ENCODE data around the gene GRIFIN.
A peak's percentile ranks its signal among the peaks of the same experiment; 100 is the strongest.

The GRIFIN gene

DNA sequence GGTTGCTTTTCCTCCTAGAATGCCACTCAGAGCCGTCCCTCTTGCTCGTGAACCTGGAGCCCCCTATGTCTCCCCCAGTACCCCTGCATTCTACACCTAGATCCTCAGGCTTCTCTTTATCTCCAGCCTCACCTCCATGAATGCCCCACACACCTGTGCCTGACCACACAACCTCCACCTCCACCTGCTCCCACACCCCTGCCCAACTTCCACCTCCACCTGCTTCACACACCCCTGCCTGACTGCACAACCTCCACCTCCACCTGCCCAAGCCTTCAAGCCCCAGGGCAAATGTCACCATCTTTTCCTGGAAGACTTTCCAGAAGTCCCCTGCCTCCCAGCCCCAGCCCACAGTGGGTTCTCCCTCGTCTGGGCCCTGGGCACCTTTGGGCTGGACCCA, 36.5 kb upstream of the GRIFIN start:
- DNase-seq (ENCODE audit: low read depth): no peak

- DNase-seq (ENCODE audit: low read depth): no peak
Measured at GRCh38 chr7:2512179-2512661, 36.0 kb upstream of the GRIFIN start.

GRCh38 chr7:2511769-2512168, 35.6 kb upstream of the GRIFIN start:
- no peak for DNase-seq (ENCODE audit: low read depth)

DNA sequence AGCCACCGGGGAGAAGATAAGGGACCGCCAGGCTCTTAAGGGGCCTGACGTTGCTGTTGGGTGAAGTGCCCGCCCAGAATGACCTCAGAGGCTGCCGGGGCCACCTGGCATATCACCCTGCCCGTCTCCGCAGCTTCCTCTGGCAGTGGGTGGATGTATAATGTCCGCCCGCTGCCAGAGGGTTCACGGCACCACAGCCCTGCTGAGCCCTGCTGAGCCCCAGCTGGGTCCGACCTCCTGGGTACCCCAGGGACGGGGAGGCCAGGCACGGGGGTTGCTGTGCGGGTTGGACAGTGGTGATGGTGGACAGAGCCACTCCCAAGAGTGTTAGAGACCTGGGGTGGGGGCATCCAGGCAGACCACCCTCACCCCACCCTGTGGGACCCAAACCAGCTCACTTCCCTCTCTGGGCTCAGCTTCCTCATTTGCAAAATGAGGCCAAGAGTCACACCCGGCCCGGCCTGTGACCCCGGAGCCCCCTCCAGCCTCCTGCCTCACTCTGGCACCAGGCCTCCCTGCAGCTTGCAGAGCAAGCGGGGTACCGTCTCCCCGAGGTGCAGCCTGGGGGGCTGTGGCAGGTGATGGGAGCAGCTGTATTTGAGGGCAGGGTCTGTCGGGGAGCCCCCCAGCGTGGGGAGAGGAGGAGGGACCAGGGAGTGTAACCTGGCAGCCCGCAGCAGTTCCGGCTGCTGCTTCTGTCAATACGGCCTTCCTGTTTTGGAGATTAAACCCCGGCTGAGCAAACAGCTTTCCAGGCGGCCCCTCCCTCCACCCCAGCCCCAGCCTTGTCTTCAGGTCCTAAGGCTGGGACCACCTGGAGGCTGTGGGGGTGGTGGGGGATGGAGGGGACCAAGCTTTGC, 34.9 kb upstream of the GRIFIN start:
- peak; percentile 51 for DNase-seq (ENCODE audit: low read depth)

DNA sequence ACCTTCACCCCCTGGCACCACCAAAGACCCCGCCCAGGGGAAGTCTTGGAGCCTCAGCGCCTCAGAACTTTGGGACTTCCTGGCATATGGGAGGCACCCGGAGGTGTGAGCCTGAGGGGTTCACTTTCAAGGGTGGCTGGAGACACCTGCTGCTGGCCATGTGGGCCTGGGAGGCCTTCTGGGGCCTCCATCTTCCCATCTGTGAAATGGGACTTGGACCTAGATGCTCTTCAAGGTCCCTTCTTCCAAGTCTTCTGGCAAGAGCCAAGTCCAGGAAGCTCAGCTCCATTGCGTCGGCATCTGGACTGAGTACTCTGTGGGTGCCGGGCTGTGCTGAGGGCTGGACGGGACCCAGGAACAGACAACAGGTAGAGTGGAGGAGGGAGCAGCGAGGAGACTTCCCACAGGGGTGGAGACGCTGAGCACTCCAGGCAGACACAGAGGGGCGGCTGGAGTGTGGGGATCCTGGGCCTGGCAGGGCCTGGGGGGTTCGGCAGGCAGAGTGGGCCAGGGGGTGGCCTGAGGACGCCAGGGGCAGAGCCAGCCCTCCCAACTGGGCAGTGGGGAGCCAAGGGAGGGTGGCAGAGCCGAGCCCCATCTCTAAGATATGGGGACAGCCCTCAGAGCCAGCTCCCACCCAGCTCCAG, 34.1 kb upstream of the GRIFIN start:
- no peak for DNase-seq (ENCODE audit: low read depth)

DNA sequence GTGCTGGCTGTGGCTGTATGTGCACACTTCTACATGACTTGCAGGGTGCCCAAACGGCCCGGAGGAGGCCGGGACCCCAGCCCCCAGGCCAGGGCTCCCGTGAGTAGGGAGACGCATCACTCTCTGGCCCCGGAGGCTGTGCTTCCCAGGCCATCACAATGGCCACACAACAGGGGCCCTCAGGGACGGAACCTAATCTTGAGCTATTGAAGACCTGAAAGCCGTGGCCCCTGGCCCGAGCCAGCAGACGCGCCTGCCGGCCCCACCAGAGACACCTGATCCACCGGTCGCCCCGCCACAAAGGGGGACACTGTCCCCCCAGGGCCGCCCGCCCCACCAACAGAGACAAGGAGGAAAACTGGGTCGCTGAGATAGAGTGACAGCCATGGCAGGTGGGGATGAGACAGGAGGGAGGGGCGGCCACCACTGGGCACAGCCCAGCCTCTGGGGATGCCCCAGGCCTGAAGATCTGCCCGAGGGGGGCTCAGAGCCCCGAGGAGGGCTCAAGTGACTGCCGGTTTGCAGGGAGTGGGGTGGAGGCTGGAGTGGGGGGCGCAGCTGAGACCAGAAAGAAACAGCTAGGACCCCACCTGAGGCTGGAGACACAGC, 33.2 kb upstream of the GRIFIN start:
- no peak for DNase-seq (ENCODE audit: low read depth)

GRCh38 chr7:2508327-2509215, 32.4 kb upstream of the GRIFIN start:
- DNase-seq (ENCODE audit: low read depth): peak; percentile 52

DNA sequence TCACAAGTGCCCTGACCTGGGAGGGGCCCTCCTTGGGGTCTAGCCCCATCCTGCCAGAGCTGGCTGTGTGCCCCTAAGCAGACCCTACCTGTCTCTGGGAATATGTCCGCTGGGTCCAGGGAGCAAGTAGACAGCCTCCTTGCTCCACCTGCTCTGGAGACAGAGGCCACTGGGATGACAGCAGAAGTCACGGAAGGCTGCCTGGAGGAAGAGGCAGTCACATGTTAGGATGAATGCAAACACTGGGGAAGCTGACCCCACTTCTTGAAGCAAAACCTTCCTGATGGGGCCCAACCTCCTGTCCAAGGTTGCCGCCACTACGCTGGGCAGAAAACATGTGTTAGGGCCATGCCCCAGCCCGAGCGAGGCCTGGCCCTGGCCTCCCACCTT, 31.7 kb upstream of the GRIFIN start:
- no peak for DNase-seq (ENCODE audit: low read depth)

DNA sequence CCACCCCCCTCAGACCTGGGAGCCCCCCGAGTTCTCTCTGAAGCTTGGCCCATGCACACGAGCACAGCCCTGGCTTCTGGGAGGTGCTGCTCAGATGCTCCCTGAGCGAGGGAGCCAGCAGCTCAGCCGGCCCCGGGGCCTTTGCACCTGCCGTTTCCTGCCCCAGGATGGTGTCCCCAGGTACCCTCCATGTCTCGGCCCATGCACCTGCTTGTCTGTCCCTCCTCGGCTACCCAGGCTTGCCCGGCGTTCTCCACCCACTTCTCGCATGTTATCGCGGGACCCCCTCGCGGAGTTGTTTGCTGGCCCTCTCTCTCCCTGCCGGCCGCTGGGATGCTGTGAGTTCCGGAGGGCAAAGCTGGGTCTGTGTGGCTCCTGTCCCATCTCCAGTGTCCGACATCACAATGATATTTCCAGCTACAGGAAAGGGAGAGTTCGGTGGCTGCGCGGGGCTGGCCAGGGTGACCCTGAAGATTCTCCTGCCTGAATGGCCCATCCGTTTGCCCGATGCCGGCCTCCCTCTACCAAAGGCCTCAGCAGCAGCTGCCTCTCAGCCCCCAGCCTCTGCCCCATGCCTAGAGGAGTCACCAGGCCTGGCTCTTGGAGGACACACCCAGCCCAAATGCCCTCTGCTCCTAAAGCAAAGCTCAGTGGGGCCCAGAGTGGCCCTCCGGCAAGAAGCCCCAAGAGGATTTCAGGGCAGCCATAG, 31.2 kb upstream of the GRIFIN start:
- no peak for DNase-seq (ENCODE audit: low read depth)

DNA sequence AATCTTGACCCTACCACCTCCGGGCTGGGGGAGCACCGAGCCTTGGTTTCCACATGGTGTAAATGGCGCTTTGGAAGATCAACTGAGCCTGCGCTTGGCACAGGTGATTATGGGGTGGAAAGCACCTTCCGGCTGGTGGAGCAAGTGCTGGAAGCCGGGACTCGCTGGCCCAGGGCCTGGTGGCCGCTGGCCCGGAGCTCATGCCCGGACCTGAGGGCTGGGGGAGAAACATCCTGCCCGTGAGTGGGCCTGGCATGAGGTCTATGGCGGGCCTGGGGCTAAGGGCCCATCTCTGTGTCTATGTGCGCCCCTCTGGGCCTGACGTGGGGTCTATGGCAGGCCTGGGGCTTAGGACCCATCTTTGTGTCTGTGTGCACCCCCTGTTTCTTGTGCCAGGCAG, 29.2 kb upstream of the GRIFIN start:
- no peak for DNase-seq (ENCODE audit: low read depth)

- DNase-seq (ENCODE audit: low read depth): no peak
Measured at GRCh38 chr7:2504889-2505375, 28.7 kb upstream of the GRIFIN start.

DNA sequence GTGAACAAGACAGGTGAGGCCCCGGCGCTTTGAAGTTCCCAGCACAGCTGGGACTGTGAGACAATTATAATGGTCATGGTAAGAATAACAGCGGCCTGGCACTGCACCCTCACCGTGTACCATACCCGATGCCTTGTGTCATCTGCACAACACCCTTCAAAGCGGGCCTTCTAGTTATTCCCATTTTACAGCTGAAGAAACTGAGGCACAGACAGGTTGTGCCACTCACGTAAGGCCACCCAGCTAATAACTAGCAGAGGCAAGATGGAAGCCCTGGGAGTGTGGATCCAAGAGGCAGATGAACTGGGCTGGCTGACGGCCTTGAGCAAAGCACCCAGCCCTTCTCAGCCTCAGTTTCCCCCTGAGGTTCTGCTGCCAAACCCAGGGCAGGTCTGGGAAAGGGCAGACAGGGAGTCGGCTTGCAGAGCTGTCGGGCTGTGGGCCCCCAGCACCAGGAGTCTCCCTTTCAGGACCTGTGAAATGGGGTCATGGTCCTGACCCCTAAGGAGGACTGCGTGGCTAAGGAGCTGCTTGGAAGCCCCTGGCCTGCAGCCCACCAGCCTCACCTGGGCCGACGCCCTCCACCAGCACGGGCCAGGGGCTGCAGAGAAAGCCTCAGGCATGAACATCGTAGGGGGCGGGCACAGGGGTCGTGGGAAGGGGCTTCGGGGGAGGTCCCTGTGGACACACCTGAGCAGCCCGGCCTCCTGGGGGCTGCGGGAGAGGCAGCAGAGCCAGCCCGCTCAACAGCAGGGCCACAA, 28.1 kb upstream of the GRIFIN start:
- DNase-seq (ENCODE audit: low read depth): no peak

DNA sequence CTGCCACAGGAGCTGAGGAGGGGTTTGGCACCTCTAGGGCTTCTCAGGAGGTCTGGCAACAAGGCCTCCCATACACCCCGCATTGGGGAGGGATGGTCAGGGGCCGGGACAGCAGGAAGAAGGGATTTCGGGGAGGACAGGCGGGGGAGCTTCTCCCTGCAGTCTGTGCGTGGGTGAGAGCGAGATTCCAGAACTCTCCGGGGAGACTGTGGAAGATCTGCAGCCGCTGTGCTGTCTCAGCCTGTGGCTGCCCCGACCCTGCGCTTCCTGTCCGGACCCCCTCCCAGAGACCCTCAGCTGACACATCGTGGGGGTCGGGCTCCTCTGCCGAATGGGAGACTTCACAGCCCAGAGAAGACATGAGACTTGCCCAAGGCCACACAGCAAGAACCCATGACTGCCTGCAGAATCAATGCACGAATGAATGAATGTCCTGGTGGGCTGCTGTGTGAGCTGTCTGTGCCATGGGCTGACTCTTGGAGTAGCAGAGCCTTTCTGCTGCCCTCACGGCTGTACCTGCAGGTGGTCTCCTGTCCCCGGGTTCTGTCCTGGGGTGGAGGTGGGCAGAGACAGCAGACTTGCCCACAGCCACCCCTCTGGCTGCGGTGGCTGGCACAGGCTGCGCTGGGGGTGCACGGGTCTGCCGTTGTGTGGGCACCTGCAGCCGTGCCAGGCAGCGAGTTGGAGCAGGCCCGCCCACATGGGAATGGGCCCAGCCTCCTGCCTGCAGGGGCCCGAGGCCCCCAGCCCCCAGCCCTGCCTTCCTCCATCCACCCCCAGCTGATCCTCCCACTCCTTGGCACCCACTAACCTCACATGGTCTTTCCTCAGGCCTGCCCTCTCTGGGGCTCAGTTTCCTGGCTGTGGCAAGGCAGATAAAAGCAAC, 27.1 kb upstream of the GRIFIN start:
- DNase-seq (ENCODE audit: low read depth): no peak

GRCh38 chr7:2502647-2502966, 26.4 kb upstream of the GRIFIN start:
- no peak for DNase-seq (ENCODE audit: low read depth)

DNA sequence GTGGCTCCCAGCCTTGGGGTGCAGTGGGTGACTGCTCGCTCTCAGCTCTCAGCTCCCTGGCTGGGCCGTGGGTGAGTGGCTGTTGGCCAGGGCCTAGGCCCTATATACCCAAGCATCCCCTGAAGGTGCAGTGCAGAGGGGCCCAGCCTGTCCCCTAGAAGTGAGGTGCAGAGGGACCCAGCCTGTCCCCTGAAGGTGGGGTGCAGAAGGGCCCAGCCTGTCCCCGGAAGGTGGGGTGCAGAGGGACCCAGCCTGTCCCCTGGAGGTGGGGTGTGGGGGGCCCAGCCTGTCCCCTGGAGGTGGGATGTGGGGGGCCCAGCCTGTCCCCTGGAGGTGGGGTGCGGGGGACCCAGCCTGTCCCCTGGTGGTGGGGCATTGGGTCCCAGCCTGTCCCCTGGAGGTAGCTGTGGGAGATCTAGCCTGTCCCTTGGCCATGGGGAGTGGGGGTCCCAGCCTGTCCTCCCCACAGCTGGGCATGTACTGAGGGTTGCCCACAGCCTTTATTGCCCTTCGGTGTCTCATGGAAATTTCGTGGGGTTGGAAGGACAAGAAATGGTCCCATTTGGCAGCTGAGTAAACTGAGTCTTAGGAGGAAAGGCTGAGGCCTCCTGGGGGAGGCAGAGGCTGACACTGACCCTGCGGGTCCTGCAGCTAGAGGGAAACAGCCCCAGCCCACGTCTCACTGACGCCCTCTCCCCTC, 25.9 kb upstream of the GRIFIN start:
- DNase-seq (ENCODE audit: low read depth): no peak

DNA sequence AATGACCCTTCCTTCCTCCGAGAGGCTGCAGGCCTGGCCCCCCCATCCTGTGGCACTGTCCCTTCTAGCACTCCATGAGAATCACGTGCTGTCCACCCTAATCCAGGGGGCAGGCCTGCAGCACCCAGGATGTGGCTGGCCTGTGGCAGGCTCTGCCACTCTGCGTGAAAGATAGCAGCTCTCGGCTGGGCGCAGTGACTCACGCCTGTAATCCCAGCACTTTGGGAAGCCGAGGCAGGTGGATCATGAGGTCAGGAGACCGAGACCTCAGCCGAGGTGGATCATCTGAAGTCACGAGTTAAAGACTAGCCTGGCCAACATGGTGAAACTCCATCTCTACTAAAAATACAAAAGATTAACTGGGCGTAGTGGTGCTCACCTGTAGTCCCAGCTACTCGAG, 24.5 kb upstream of the GRIFIN start:
- no peak for DNase-seq (ENCODE audit: low read depth)

- no peak for DNase-seq (ENCODE audit: low read depth)
Measured at GRCh38 chr7:2499719-2500430, 23.7 kb upstream of the GRIFIN start.

DNA sequence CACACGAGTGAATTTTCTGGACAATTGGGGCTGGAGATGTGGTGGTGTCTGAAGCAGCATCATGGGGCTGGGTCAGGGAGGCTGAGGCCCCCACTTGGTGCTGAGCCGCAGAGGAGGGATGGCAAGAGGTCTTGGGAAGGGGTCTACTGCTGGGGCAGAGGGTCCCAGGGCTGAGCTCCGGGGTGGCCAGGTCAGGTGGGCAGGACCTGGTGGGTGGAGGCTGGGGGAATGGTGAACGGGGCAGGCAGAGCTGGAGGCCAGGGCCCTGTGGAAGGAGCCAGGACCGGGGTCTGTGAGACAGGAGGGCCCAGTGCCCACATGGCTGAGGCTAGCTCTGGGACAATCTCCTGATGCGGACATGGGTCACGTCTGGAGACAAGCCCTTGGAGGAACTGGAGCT, 23.0 kb upstream of the GRIFIN start:
- DNase-seq (ENCODE audit: low read depth): no peak

All from activated T-cell treated with anti-CD3 and anti-CD28 coated beads for 48 hours (primary cell).